Right ventricle myocardium inferior (tissue), 1 donor: Measurements from ENCODE around the gene FGR. TPM values are rescaled to one million over a fixed set of nuclear protein-coding genes. Genes with fewer than 3 reads are reported as not detected.

Experiments used
- ATAC-seq: fragments of 200-7000 bp; cut with Tn5 transposase; one replicate; pipeline ENCODE4 v1.9.1; 2020; ENCODE audit warnings: mild to moderate bottlenecking, moderate library complexity
- DNase-seq: peaks from one replicate; pipeline ENCODE4 v3.0.0; 2021; ENCODE audit errors: missing footprints
- intact Hi-C: fragments of 100-400 bp; cut with DNase I; formaldehyde crosslinking; loops from one replicate; pipeline ENCODE4 v1.11.0; 2022
- total RNA-seq: library from RNA; stranded (reverse); fragmentation: NEBNext Ultra II Directional; extraction: Animal tissue kit (Norgen Biotek cat#: 25700); gene quantifications from one replicate; pipeline ENCODE4 v1.2.1, GENCODE V29; 2021
- donor health status: DM: no; HTN: yes; CAD: no; lungs with severe emphysema.

Gene FGR
- total RNA-seq, 1 donor from 2014 or later = 5.1 TPM

DNA sequence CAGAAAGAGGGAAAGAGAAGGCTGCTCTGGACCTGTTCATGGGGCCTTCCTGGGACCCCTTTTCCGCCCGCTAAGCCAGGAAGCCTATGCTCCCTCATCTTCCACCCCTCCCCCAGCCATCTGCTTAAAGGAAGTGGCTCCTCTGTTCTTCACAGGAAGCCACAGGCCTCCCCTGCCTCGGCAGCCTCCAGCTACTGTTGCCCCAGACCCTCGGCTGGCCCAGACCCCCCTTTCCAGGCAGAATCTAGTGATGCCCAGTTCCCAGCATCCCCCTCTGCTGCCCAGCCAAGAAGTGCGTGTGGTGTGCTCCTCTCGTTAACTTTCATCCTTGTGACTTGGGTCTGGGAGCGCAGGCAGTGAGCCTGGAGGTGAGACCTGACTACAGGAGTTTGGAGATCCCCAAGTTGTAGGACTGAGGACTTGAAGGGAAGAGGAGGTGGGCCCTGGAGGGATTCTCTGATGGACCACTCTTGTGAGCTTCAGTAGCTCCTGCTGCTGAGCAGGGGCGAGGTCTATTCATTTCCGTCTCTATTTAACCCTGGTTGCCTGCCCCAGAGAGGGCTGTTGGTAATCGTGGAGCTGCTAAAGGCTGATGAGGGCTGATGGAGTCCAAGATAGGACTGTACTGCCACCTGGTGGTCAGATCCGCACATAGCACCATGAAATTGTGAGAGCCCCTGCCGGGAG is 27.9 kb upstream of the FGR start:
- ATAC-seq = peak; percentile 72
- peak; percentile 80 for DNase-seq

DNA sequence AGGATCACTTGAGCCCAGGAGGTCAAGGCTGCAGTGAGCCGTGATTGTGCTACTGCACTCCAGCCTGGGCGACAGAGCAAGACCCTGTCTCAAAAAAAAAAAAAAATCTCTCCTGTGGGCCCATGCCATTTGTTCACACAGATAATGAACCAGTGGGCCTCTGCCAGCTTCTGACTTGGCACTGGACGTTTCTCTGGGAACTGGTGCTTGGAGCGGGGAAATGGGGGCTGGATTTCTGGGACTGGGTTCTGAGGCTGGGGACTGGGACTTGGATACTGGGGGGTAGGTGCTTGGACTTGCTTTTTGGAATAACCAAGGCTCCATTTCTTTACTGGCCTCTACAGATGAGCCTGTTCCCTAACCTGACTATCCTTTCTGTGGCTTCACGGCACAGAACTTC is 27.3 kb upstream of the FGR start:
- DNase-seq (no peak), ATAC-seq (no peak)
- intact Hi-C loops = loop anchor here (5.0 kb wide), 2 partner anchors 265 to 360 kb away; no protein-coding TSS in a partner anchor

More for the DNA sequence above, 27.9 kb upstream of the FGR start:
- intact Hi-C loops = loop anchor here (1.0 to 5.0 kb wide), 3 partner anchors 55 to 361 kb away; no protein-coding TSS in a partner anchor

DNA sequence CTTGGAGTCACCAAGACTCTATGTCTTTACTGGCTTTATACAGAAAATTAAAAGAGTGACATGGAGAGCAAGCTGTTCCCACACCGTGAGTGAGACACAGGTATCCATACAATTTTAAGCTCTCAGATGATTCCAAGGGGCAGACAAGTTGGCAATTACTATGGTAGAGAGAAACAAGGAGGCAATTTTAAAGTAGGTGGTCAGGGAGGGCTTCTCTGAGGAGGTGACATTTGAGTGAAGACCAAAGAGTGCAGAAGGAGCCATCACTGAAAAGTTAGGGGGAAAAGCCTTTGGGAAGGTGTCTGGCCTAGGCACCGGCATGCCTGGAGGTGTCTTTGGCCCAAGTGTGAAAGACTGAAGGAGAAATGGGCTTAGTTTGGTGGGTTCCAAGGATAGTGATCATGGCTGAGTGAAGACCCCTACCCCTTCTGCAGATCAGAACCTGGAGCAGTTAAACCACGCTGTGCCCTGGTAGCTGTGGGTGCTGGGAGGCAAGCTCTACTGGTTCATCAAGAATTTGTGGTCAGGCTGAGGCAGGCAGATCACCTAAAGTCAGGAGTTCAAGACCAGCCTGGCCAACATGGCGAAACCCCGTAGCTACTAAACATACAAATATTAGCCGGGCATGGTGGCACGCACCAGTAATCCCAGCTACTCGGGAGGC is 26.6 kb upstream of the FGR start:
- DNase-seq (no peak), ATAC-seq (no peak)
- intact Hi-C loops = loop anchor here (2.0 to 5.0 kb wide), 3 partner anchors 15 to 359 kb away; no protein-coding TSS in a partner anchor

DNA sequence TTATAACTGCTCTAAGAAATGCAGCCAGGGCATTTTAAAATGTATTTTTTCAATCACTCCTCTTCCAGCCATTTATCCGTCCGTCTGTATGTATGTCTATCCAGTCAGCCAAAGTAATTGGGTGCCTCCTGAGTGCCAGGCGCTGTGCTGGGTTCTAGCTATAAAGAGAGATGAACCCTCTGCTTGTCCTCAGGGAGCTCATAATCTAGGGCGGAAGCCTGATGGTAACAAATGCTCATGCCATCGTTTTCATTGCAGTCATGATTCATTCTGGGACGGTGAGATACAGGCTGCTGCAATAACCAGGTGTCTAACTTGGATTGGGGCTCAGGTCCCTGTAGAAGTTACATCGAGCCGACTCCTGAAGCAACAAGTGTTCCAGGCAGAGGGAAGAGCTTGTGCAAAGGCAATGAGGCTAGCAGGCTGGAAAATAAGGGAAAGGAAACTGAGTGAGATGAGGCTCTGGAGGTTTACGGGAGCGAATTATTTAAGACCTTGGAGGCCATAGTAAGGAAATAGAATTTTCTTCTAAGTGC is 25.4 kb upstream of the FGR start:
- DNase-seq (no peak), ATAC-seq (no peak)
- intact Hi-C loops = loop anchor here (2.0 to 5.0 kb wide), 3 partner anchors 14 to 358 kb away; no protein-coding TSS in a partner anchor

DNA sequence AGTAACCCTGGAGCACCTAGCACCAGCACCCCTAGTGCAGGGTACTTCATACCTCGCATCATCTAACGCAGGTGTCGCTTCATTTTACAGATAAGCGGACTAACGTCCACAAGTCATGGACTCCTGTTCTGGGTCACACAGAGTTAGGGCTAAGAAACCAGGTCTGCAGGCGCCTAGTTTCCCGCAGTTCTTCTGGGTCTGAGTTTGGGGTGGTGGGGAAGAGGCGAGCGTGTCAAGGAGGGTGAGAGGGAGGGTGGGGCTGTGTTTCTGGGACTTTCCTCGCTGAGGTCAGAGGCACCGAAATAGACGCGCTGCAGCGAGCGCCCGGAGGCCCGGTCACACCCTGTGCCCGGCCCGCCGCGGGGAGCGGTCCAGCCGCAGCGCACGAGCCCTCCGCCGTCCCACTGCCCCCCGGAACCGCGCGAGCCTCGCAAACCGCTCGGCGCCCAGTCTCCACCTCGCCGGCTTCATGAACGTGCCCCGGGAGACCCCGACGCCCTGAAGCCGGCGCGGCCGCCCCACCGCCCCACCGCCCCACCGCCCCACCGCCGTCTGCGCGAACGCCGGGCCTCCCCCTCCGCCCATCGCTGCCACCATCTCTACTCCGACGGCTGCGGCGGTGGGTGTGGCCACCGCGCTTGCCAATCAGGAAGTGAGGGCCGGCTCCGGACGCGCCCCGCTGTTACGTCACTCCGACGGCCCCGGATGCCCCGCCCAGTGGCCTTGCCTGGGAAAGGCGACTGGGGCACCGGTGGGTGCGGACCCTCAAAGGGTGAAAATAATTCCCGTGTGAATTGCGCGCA is 24.7 kb upstream of the FGR start:
- ATAC-seq (peak; percentile 87), DNase-seq (peak; percentile 98)
- intact Hi-C loops = loop anchor here (2.0 to 5.0 kb wide), 4 partner anchors 13 to 357 kb away; no protein-coding TSS in a partner anchor

DNA sequence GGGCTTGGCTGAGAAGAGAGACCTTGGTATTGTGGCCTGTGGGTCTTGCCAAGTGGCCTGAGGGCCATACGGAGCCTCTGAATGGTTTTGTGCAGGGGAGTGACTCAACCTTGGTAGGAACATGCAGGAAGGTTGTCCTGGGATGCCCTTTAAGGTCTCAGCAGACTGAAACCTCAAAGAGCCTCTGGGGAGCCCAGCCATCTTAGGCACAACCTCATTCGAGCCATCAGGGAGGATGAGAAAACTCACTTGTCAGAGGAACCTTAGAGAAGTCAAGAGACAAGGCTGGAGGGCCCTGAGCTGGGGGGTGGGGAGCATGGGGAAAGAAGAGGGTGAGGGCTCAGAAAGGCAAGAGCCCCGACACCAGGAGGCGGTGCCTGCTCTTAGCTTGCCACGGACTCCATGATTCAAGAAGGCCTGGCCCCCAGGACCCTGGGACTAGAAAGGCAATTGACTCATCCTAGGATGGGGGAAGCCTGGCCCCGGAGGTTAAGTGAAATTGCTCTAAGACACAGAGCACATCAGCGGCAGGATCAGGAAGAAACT is 24.0 kb upstream of the FGR start:
- intact Hi-C loops = loop anchor here (2.0 kb wide), 1 partner anchor 26 kb away; no protein-coding TSS in a partner anchor
- DNase-seq = peak; percentile 70

DNA sequence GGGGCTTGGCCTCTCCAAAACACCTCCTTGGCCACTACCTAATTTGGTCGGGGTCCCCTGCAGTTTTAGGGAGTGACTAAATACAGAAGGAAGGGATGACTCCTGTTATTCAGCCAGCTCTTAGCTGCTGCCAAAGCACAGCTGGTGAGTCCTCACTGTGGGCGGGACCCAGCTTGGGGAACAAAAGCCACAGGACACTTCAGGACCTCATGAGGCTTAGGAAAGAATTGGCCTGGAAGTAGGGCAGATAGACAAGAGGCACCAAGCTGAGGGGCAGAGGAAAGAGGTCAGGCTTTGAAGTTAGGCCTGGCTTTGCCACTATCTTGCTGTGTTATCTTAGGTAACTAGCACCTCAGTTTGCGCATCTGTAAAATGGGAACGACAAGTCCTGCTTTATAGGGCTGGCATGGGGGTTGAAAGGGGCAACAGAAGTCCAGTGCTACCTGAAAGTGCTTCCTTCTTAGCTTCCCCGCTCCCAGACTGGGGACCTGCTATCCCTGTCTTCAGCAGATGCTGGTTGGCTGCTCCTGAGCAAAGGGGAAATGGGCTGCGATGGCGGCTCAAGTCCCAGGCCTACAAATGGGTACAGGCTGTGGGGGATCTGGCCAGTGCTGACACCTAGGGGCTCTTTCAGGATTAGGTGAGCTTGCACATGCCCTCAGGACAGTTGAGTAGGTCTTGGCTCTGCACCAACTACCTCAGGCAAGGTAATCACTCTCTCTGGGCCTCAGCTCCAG is 21.3 kb upstream of the FGR start:
- intact Hi-C loops = no loop called here
- peak; percentile 58 for ATAC-seq
- DNase-seq = peak; percentile 78

More for the DNA sequence above, 24.0 kb upstream of the FGR start:
- no peak for ATAC-seq

DNA sequence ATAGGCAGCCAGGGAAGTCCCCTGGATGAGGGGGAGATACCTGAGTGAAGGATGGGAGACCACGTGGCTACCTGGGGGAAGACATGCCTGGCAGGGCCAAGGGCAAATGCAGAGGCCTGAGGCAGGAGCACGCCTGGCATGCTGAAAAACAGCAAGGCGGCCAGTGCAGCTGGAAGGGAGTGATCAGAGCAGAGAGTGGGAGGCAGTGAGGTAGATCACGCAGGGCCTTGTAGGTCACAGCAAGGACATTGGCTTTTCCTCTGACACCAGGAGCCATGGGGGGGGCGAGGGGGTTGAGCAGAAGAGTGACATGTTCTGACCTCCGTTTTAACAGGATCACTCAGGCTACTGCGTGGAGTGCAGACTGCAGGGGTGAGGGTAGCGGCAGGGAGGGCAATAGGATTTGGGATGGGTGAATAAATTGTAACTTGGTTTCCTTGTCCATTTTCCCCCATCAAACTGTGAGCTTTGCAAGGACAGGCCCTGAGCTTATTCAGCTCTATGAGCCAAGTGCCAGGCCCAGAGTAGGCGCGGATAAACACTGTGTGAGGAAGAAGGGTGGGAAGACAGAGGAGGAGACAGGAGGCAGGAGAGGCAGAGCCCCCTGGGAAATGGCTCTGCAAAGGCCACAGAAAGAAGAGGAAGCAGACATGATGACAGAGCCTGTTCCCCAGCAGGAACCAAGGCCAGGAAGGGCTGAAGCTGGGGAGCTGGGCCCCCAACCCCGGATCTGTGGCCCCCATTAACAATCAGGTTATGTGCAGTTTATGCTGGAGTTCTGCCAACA is 20.4 kb upstream of the FGR start:
- DNase-seq = no peak
- intact Hi-C loops = no loop called here
- ATAC-seq = peak; percentile 5

DNA sequence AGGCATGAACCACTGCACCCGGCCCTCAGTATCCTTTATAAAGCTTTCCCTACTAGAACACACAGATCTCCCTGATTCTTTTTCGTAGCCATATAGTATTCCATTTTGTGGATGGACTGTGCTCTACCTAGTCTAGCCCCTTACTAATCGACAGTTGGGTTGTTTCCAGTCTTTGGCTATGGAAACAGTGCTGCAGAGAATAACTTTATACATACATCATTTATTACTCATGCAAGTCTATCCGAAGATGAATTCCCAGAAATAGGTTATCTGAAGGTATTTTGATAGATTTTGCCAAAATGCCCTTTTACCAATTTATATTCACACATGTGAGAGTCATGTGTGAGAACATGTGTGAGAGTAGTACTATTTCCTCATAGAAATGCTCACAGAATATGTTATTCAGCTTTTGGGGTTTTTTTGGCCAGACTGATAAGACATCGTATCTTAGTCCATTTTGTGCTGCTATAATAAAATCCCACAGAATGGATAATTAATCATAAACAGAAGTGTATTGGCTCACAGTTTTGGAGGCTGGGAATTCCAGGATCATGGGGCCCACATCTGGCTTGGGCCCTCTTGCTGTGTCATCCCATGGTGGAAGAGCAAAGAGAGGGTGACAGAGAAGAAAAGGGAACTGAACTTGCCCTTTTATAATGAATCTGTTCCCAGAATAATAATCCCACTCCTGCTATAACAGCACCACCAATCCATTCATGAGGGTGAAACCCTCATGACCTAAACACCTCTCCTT is 17.3 kb upstream of the FGR start:
- no peak for DNase-seq
- intact Hi-C loops = loop anchor here (5.0 kb wide), 1 partner anchor 95 kb away; no protein-coding TSS in a partner anchor
- ATAC-seq = no peak

DNA sequence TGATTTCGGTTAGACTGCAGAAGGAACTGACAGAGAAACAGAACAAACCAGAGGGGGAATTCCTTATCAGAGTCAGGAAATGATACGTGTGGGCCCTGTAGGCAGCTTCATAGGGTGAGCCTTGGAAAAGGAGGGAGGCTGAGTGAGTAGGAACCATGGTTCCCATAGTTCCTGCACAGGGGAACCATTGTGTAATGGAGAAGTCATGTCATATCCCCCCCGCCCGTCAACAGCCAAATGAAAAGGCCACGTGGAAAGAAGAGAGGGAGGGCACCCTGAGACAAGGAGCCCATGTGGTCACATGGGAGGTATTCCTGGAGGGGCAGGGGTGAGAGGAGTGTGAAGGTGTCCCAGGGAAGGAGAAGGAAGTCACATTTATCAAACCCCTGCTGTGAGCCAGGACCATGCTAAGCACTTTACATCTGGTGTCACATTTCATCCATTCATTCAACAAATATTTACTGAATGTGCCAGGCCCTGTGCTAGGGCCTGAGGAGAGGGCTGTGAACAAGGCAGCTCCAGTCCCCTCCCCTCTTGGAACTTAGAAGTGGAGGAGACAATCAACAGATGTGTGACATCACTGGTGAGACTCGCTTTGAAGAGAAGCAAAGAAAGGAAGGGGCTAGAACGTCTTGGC is 15.7 kb upstream of the FGR start:
- intact Hi-C loops = loop anchor here (5.0 kb wide), 1 partner anchor 93 kb away; no protein-coding TSS in a partner anchor
- ATAC-seq (peak; percentile 29), DNase-seq (no peak)

DNA sequence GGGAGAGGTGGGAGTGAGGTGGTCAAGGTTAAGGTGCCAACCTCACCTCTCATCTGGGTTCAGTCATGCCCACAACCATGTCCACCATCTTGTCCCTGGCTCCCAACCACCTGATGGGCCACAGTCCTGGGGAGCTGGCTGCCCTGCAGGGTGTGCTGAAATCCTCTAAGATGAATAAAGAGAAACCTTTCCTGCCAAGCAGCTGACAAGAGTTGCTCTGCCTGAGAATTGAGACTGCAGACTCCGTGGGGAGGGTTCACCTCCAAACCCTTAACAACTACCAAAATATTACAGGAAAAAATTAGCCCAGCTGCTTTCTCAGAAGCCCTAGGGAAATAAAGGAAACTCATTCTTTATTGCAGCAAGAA is 15.2 kb upstream of the FGR start:
- DNase-seq = no peak
- ATAC-seq = no peak
- intact Hi-C loops = loop anchor here (5.0 kb wide), 1 partner anchor 93 kb away; no protein-coding TSS in a partner anchor

DNA sequence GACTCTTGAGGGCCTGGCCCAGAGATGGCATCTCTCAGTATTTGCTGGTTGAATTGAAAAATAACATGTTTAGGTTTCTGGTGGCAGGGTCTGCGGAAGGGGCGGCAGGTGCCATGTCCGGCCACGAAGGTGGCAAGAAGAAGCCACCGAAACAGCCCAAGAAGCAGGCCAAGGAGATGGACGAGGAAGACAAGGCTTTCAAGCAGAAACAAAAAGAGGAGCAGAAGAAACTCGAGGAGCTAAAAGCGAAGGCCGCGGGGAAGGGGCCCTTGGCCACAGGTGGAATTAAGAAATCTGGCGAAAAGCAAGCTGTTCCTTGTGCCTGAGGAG is 14.3 kb upstream of the FGR start:
- intact Hi-C loops = no loop called here
- no peak for DNase-seq
- ATAC-seq = no peak

DNA sequence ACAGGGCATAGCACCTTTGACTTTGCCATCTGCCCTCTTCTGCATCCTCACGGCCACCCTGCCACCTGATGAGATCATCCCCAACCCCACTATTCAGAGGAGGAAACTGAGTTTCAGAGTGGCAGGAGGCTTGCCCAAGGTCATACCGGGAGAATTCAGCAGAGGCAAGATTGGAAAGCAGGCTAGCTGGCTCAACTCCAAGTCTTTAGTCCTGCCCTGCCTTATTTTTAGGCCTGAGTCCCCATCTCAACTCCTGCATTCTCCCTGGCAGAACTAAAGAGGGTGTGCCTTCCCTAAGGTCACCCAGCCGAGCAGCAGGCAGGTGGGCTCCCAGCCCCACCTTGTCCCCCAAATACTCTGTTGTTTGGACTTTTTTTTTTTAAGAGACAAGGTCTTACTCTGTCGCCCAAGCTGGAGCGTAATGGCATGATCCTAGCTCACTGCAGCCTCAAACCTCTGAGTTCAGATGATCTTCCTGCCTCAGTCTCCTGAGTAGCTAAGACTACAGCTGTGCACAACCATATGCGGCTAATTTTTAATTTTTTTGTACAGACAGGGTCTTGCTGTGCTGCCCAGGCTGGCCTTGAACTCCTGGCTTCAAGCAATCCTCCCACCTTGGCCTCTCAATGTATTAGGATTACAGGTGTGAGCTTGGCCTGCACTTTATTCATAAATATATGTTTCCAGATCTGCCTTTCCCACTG is 13.8 kb upstream of the FGR start:
- DNase-seq = no peak
- ATAC-seq = peak; percentile 62
- intact Hi-C loops = no loop called here

DNA sequence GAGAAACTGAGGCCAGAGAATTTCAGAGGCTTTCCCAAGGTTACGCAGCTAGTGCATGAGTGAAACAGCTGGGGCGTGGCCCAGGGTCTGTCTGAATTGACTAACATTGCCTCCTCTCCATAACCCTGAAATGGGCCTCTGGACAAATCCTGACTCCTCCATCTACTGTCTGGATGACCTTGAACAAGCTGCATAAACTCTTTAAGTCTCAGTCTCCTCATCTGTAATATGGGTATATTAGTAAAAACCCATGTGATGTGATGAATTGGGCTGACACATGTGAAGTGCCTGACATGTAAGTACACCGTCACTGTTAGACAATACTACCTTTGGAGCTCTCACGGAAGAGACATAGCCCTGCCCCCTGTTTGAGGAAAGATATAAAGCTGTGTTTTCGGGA is 12.3 kb upstream of the FGR start:
- DNase-seq (no peak), ATAC-seq (no peak)
- intact Hi-C loops = loop anchor here (2.0 kb wide), 1 partner anchor 13 kb away; no protein-coding TSS in a partner anchor

DNA sequence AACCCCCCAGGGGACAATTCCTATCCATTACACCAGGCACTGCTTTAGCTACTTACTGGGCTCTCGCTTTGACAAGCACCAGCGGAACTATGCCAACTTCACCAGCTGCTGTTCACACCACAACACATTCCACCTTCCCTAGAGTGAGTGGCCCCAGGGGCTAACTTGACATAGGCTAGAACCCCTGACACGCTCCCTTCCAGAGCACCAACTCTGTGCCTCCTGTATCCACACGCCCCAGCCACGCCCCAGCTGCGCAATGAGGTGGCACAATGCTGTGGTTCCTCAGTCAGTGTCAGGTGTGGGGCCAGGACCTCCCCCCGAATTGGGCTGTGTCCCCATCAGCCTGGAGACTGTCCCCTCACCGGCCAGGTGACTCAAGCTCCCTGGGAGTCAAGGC is 11.7 kb upstream of the FGR start:
- DNase-seq (peak; percentile 80), ATAC-seq (peak; percentile 37)
- intact Hi-C loops = loop anchor here (2.0 kb wide), 1 partner anchor 14 kb away; no protein-coding TSS in a partner anchor

DNA sequence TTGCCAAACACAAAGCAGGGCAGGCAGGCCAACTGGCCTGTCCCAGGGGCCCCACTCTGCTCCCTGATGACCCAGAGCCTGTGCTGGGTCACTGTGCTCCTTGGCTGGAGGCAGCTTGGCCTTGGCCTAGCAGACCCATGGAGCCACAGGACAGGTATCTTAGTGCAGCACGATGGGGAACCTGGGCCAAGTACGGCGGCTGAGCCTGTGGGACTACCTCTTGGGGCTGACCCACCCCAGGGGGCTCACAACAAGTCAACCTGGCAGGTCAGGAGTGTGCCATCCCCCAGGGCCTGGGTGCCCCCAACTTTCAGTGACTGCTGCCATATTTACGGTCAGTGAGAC is 10.1 kb upstream of the FGR start:
- intact Hi-C loops = no loop called here

More for the DNA sequence above, 10.1 kb upstream of the FGR start:
- ATAC-seq = no peak
- no peak for DNase-seq
